ENCODE measurements around the gene MATN1. TPM values are rescaled to one million over a fixed set of nuclear protein-coding genes. Genes with fewer than 3 reads are reported as not detected.

Gene MATN1
- total and polyA plus RNA-seq, 4 donors, result 0.19 TPM; not detected in 3

- TF ChIP-seq NR2F2 (IDR thresholded peaks at IDR 0.05), result no peak
- TF ChIP-seq MAX (IDR thresholded peaks at IDR 0.05), result no peak
- TF ChIP-seq FOXA1 (IDR thresholded peaks at IDR 0.05), result no peak
- no peak for TF ChIP-seq ATF3 (IDR thresholded peaks at IDR 0.05)
- TF ChIP-seq FOXA2 (IDR thresholded peaks at IDR 0.05), result no peak
- TF ChIP-seq RXRA (IDR thresholded peaks at IDR 0.05), result no peak
- no peak for TF ChIP-seq EGR1 (IDR thresholded peaks at IDR 0.05; ENCODE audit: low read depth in 2 of 2)
- no peak for TF ChIP-seq ZBTB33 (IDR thresholded peaks at IDR 0.05)
- no peak for TF ChIP-seq HNF4A (conservative IDR thresholded peaks at IDR 0.05)
- no peak for TF ChIP-seq TAF1 (conservative IDR thresholded peaks at IDR 0.05)
- no peak for TF ChIP-seq HNF4G (IDR thresholded peaks at IDR 0.05)
- no peak for TF ChIP-seq SP1 (IDR thresholded peaks at IDR 0.05)
- no peak for TF ChIP-seq CTCF (IDR thresholded peaks at IDR 0.05; ENCODE audit: low read depth, low read length, missing input control)
- no peak for TF ChIP-seq RAD21 (IDR thresholded peaks at IDR 0.05)
- TF ChIP-seq JUND (IDR thresholded peaks at IDR 0.05), result no peak
- no peak for TF ChIP-seq REST (IDR thresholded peaks at IDR 0.05)
- no peak for TF ChIP-seq YY1 (IDR thresholded peaks at IDR 0.05)
- TF ChIP-seq GABPA (IDR thresholded peaks at IDR 0.05 in 1 of 2, conservative IDR thresholded peaks at IDR 0.05 in 1 of 2), result no peak
- 96% methylated on average over 6 of the region's 6 CpGs for WGBS
- Histone ChIP-seq H3K4me3 (ENCODE audit: low read depth in 1 of 3, low read length in 3 of 3) (no peak overlapping the region), H3K4me1 (ENCODE audit: control insufficient read depth in 4 of 4, insufficient read depth in 4 of 4, low read length in 3 of 4) (no peaks in the 10 kb centered on the region), H3K27me3 (ENCODE audit: control insufficient read depth in 4 of 4, insufficient read depth in 4 of 4, low read length in 3 of 4) (peaks cover 0 to 3% (median 0%) of the 10 kb centered on the region in 4 donors), H3K36me3 (ENCODE audit: control insufficient read depth in 4 of 4, insufficient read depth in 3 of 4, low read depth in 1 of 4, low read length in 3 of 4) (no peaks in the 10 kb centered on the region), H3K9ac (ENCODE audit: low read depth in 1 of 2, low read length in 2 of 2) (no peak overlapping the region), H3K9me3 (ENCODE audit: control insufficient read depth in 4 of 4, low read length in 3 of 4) (no peaks in the 10 kb centered on the region), H3K27ac (ENCODE audit: low read depth in 1 of 2, low read length in 2 of 2) (no peak overlapping the region)
- no peak for DNase-seq (ENCODE audit: low spot score)
These were observed 35.5 kb downstream of the MATN1 start for GRCh38 chr1:30687886-30688285.
